ENCODE measurements around the gene LYRM9.

DNA sequence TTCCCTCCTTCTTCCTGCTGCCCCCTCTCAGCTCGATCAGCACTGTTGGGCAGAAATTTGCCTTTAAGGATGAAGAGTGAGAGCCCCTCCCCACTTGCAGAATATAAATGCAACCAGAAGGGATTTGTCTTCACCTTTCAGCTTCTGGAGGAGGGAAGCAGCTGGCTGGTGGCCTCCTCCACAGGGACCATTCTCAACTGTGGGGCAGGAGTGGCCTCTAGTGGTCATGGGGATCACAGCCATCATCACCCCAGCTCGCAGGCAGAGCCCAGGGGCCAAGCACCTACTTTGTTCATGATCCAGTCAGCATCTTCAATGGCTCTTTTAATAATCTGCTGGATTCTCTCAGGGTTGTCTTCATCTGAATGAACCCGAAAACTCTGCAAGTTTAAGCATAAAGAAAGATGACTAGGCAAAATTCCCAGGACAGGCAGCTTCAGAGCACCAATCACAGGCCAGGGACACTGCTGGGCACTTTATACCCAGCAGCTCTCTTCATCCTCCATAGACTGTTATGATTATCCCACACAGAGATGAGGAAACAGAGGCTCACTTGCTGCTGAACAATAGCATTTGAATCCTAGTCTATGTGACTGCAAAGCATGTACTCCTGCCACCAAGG, 13.1 kb downstream of the LYRM9 start:
- TF ChIP-seq EZH2phosphoT487 (conservative IDR thresholded peaks at IDR 0.05; ENCODE audit: low read length) (no peak), CTCF (IDR thresholded peaks at IDR 0.05; ENCODE audit: insufficient read depth, low read length, poor library complexity, severe bottlenecking) (peak; percentile 58)
